HCT116 (cell line): ENCODE measurements around the gene SPAG6. TPM values are rescaled to one million over a fixed set of nuclear protein-coding genes. Genes with fewer than 3 reads are reported as not detected.

ENCODE experiments used
- ATAC-seq: fragments of 200-7000 bp; cut with Tn5 transposase; 2 replicates; pipeline ENCODE4 v1.9.1; 2020; ENCODE audit warnings: mild to moderate bottlenecking, moderate library complexity
- BruUV-seq: library from RNA; stranded (reverse); fragments of 400-500 nt; replicated peaks from 2 replicates; lab custom pipeline; 2021; lab: Mats Ljungman, UMichigan
- CTCF ChIA-PET: fragments of 300-600 bp; sonication (Branson Sonifier 250); formaldehyde crosslinking; loops from one replicate; lab custom pipeline; 2021; ENCODE audit warnings: antibody characterized with exemption; lab: Charles Lee
- POLR2A ChIA-PET: fragments of 300-600, 350-600 bp; sonication (Branson Sonifier 250); formaldehyde crosslinking; loops from one replicate; lab custom pipeline; 2021; ENCODE audit warnings: antibody characterized with exemption; lab: Charles Lee
- RAD21 ChIA-PET, 2 experiments: fragments of 300-600 bp; sonication (Branson Sonifier 250); formaldehyde crosslinking; loops; one replicate each; lab custom pipeline; 2023; ENCODE audit warnings: low total read pairs in 2 of 2; ENCODE audit not compliant: uncharacterized antibody in 2 of 2, unreplicated experiment in 2 of 2, low non-redundant PET in 1 of 2; lab: Charles Lee
- DNase-seq: peaks from one replicate; pipeline ENCODE4 v3.0.0-alpha.2; 2010; ENCODE audit warnings: low read depth, low spot score
- H2AFZ ChIP-seq: fragments of 200-600 bp; shearing (Covaris generic), sonication (generic); 2 replicates; pipeline ENCODE4 v1.6.1; 2017; ENCODE audit warnings: low read depth, mixed run types, mixed read lengths, antibody characterized with exemption, low read length; ENCODE audit not compliant: poor library complexity, severe bottlenecking
- H3K27ac ChIP-seq: 2 replicates; pipeline ENCODE4 v1.5.1; 2012; ENCODE audit warnings: low read depth, low read length
- H3K27me3 ChIP-seq: fragments of 200-600 bp; sonication (generic); 2 replicates; pipeline ENCODE4 v1.6.1; 2016; ENCODE audit warnings: mixed run types, low read length, mixed read lengths; ENCODE audit not compliant: insufficient read depth
- H3K36me3 ChIP-seq, 2 experiments: fragments of 200-500 bp in 1 of 2; fragments of 200-600 bp in 1 of 2; sonication (Bioruptor generic) in 1 of 2; sonication (generic) in 1 of 2; 2 replicates each; pipeline versions ENCODE4 v1.5.1 to v1.6.1; 2014 to 2016; ENCODE audit warnings: low read length in 2 of 2, inconsistent platforms in 1 of 2, mixed read lengths in 1 of 2, mixed run types in 1 of 2; ENCODE audit not compliant: insufficient read depth in 2 of 2, control insufficient read depth in 1 of 2
- H3K4me1 ChIP-seq, 2 experiments: fragments of 200-600 bp in 1 of 2; sonication (generic) in 1 of 2; 2 replicates each; pipeline versions ENCODE4 v1.5.1 to v1.6.1; 2012 to 2017; ENCODE audit warnings: low read length in 2 of 2, inconsistent platforms in 1 of 2, mild to moderate bottlenecking in 1 of 2, mixed read lengths in 1 of 2, mixed run types in 1 of 2, moderate library complexity in 1 of 2; ENCODE audit not compliant: insufficient read depth in 2 of 2, control insufficient read depth in 1 of 2
- H3K4me2 ChIP-seq: fragments of 200-600 bp; sonication (generic); 2 replicates; pipeline ENCODE4 v1.6.1; 2017; ENCODE audit warnings: mixed run types, low read length, mixed read lengths
- H3K4me3 ChIP-seq, 2 experiments: fragments of 200-600 bp in 1 of 2; sonication (generic) in 1 of 2; replicated peaks in 1 of 2; 2 replicates each; pipeline ENCODE4 v1.5.1; 2011 to 2016; ENCODE audit warnings: low read length in 2 of 2, control low read depth in 1 of 2, low read depth in 1 of 2, mild to moderate bottlenecking in 1 of 2, mixed read lengths in 1 of 2, mixed run types in 1 of 2
- H3K79me2 ChIP-seq: fragments of 200-600 bp; sonication (generic); 2 replicates; pipeline ENCODE4 v1.6.1; 2017; ENCODE audit warnings: mild to moderate bottlenecking, mixed run types, low read length, moderate library complexity, mixed read lengths; ENCODE audit not compliant: insufficient read depth
- H3K9ac ChIP-seq: fragments of 200-600 bp; sonication (generic); 2 replicates; pipeline ENCODE4 v1.6.1; 2016; ENCODE audit warnings: low read length, mixed read lengths
- H3K9me2 ChIP-seq: fragments of 200-600 bp; sonication (generic), shearing (Covaris generic); 2 replicates; pipeline ENCODE4 v1.6.1; 2017; ENCODE audit warnings: mixed run types, mild to moderate bottlenecking, moderate library complexity; ENCODE audit not compliant: insufficient read depth
- H3K9me3 ChIP-seq, 2 experiments: fragments of 200-500 bp in 1 of 2; fragments of 200-600 bp in 1 of 2; sonication (Bioruptor generic) in 1 of 2; sonication (generic) in 1 of 2; 2 replicates each; pipeline ENCODE4 v1.6.1; 2014 to 2017; ENCODE audit warnings: low read length in 2 of 2, mixed read lengths in 2 of 2, inconsistent platforms in 1 of 2, low read depth in 1 of 2, mild to moderate bottlenecking in 1 of 2, mixed run types in 1 of 2, moderate library complexity in 1 of 2; ENCODE audit not compliant: control insufficient read depth in 1 of 2, insufficient read depth in 1 of 2
- H4K20me1 ChIP-seq: fragments of 200-600 bp; sonication (generic), shearing (Covaris generic); 2 replicates; pipeline ENCODE4 v1.6.1; 2017; ENCODE audit warnings: mixed run types, mild to moderate bottlenecking, moderate library complexity; ENCODE audit not compliant: insufficient read depth
- CTCF ChIP-seq, 3 experiments: fragments of 200-600 bp in 1 of 3; sonication (generic) in 1 of 3; IDR thresholded peaks in 2 of 3; conservative IDR thresholded peaks in 1 of 3; 2 replicates each; pipeline ENCODE4 v1.5.1; 2012 to 2017; ENCODE audit warnings: low read depth in 2 of 3, low read length in 2 of 3, antibody characterized with exemption in 1 of 3, borderline replicate concordance in 1 of 3, control low read depth in 1 of 3, mild to moderate bottlenecking in 1 of 3, mixed read lengths in 1 of 3, mixed run types in 1 of 3, moderate library complexity in 1 of 3; ENCODE audit not compliant: insufficient read depth in 1 of 3
- RAD21 ChIP-seq: IDR thresholded peaks from 2 replicates; pipeline ENCODE4 v1.6.1; 2012; ENCODE audit warnings: low read depth, mild to moderate bottlenecking
- ZNF274 ChIP-seq: fragments of 200-500 bp; sonication (Bioruptor generic); IDR thresholded peaks from 2 replicates; pipeline ENCODE4 v1.6.1; 2014; ENCODE audit warnings: mild to moderate bottlenecking, low read depth, low read length, inconsistent platforms
- intact Hi-C: fragments of 100-400 bp; cut with micrococcal nuclease; formaldehyde crosslinking; loops from 2 replicates; pipeline ENCODE4 v1.10.0; 2022
- total RNA-seq: library from RNA; stranded (reverse); gene quantifications from one replicate; pipeline ENCODE4 v1.2.1, GENCODE V29; 2021; ENCODE audit not compliant: unreplicated experiment
- TF ChIP-seq, protein P1 (sequence below): IDR thresholded peaks from 2 replicates; pipeline ENCODE4 v1.6.1; 2011; ENCODE audit warnings: mild to moderate bottlenecking, low read length, moderate library complexity; ENCODE audit not compliant: insufficient replicate concordance; ENCODE audit errors: extremely low read depth

Gene SPAG6
- total RNA-seq, 1 experiment from 2014 or later = not detected

DNA sequence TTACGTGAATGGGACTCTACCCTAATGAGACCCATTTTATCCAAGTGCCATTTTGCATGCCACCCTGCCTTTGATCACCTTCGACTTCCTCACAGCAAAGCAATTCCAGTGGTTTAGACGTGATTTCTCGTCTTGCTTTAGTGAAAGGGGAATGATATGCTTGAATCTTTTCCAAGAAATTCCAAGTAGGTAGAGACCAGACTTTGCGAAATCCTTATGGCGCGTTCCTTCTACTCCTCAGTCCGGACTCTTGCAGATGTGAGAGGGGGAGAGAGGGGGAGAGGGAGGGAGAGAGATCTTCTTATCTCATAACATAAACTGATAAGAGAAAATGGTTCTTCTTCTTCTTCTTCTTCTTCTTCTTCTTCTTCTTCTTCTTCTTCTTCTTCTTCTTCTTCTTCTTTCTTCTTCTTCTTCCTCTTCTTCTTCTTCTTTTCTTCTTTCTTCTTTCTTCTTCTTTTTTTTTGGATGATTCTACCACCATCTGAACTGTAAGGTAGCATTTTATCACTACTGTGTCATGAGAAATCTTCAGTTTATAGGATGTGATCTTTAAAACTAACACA, 883 bp downstream of the SPAG6 start:
- TF ChIP-seq CTCF (IDR thresholded peaks at IDR 0.05 in 2 of 3, conservative IDR thresholded peaks at IDR 0.05 in 1 of 3; ENCODE audit: borderline replicate concordance in 1 of 3, insufficient read depth in 1 of 3, low read depth in 2 of 3, low read length in 2 of 3) (no peak), RAD21 (no peak), ZNF274 (no peak)
- TF ChIP-seq, protein P1, sequence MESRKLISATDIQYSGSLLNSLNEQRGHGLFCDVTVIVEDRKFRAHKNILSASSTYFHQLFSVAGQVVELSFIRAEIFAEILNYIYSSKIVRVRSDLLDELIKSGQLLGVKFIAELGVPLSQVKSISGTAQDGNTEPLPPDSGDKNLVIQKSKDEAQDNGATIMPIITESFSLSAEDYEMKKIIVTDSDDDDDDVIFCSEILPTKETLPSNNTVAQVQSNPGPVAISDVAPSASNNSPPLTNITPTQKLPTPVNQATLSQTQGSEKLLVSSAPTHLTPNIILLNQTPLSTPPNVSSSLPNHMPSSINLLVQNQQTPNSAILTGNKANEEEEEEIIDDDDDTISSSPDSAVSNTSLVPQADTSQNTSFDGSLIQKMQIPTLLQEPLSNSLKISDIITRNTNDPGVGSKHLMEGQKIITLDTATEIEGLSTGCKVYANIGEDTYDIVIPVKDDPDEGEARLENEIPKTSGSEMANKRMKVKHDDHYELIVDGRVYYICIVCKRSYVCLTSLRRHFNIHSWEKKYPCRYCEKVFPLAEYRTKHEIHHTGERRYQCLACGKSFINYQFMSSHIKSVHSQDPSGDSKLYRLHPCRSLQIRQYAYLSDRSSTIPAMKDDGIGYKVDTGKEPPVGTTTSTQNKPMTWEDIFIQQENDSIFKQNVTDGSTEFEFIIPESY = no peak
- Histone ChIP-seq H3K9me3 (no peaks in the 10 kb centered on the region), H4K20me1 (no peaks in the 10 kb centered on the region), H3K9me2 (no peaks in the 10 kb centered on the region), H3K36me3 (no peaks in the 10 kb centered on the region), H2AFZ (no peak overlapping the region), H3K27me3 (0 out of 2 replicates have a peak, but pooled peaks cover 3% of the 10 kb centered on the region), H3K27ac (no peak overlapping the region), H3K9ac (no peak overlapping the region), H3K4me2 (no peak overlapping the region), H3K4me1 (peaks cover 3 to 8% of the 10 kb centered on the region in 2 experiments; a peak in 2 of 4 replicates), H3K4me3 (no peak overlapping the region), H3K79me2 (no peaks in the 10 kb centered on the region)
- ATAC-seq (no peak), DNase-seq (no peak)
- intact Hi-C loops = no loop called here
- no TSS peak for BruUV-seq
- ChIA-PET CTCF (no interaction called here), POLR2A (no interaction called here), RAD21 (no interaction called here)
